Stimulated activated CD4-positive, alpha-beta T cell treated with anti-CD3 and anti-CD28 coated beads, Interleukin-2, amount 100 ng/mL, for 48 hours (primary cell): ENCODE data around the gene CPA4.

ENCODE experiments used
- DNase-seq, 2 donors: peaks; one replicate each; pipeline ENCODE4 v3.0.0-alpha.2; 2020

Gene CPA4

GRCh38 chr7:130346177-130346905 lies 53.4 kb downstream of the CPA4 start:
- DNase-seq, result no peak

- DNase-seq, result no peak
Observed at GRCh38 chr7:130346941-130347340, 54.0 kb downstream of the CPA4 start.

DNA sequence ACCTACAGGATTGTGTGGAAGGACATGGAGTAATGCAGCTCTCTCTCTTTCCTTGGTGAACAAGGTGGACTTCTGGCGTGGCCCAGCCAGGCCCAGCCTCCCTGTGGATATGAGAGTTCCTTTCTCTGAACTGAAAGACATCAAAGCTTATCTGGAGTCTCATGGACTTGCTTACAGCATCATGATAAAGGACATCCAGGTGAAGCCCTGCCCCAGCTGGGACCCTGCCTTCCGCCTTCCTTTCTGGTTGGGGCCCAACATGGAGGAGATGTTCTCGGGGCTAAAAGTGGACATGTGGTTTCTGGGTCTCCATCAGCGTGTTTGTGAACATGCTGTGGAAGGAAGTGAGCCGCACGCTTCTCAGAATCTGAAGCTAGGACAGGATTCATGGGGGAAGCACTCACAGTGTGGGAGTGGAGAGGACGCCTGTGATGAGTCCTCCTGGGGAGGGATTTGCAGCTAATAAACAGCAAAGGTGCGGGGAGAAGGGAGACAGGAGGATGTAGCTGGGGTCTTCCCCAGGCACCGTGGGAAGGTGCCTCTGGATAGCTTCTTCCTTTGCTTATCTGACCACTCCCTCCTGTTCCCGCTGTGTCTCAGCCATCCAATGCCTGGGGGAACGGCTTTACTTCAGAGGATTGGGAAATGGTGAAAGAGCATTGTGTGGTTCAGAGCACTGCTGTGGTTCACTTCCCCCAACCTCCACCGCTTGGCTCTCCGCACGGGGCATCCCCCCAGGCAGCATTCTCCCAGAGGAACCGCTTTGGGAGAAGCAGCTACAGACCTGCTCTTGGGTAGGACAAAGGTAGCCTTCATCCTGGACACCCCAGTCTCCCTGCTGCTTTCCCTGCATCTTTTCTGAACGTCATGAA lies 57.2 kb downstream of the CPA4 start:
- no peak for DNase-seq

- no peak for DNase-seq
Observed at GRCh38 chr7:130350945-130351790, 58.2 kb downstream of the CPA4 start.

DNA sequence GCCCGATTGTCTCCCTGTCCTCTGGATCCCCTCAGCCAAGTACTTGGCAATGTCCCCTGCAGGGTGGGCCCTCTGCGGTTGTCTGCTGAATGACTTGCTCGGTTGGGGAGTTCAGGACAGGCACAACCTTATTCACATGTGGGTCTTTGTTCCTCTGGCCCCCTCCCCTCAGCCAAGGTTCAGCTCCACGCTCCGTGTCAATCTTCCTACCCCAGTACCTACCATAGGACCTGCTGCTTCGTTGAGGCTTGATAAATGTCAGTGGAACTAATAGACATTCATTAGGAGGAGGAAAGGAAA lies 58.8 kb downstream of the CPA4 start:
- DNase-seq, result no peak

- DNase-seq, result no peak
Observed at GRCh38 chr7:130352194-130353074, 59.5 kb downstream of the CPA4 start.

GRCh38 chr7:130353196-130353595 lies 60.2 kb downstream of the CPA4 start:
- no peak for DNase-seq

DNA sequence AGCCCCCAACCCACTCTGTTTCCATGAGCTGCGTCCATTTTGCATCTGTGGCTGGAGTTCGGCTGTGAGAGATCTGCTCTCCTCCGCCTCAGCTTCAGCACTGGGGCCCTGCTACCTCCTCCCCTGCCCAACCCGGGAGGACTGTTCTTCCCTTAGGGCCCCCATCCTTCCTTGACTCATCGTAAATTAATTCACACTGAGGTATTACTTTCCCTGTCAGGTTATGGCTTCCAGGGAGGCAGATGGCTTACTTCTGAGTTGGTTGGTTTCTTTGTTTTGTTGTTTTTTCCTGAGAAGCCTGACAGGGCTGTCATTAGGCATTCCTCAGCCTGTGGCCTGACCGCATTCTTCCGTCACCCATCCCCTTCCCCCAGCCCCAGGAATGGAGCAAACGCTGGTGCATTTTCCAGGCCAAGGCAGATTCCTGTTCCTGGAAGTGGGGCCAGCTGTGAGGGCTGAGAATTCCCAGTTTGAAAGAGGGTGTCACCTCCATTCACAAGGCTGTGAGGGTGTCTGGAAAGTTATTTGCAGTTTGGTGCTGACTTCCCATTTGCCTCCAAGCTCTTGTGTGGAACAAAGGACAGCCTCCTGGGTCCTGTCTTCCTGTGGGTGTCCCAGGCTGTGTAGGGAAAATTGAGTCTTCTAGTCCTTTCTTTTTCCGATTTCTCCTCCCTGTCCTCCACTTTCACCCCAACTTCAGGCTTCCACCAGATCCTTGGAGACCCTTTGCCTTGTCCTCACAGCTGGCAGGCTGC lies 63.3 kb downstream of the CPA4 start:
- DNase-seq, result no peak

DNA sequence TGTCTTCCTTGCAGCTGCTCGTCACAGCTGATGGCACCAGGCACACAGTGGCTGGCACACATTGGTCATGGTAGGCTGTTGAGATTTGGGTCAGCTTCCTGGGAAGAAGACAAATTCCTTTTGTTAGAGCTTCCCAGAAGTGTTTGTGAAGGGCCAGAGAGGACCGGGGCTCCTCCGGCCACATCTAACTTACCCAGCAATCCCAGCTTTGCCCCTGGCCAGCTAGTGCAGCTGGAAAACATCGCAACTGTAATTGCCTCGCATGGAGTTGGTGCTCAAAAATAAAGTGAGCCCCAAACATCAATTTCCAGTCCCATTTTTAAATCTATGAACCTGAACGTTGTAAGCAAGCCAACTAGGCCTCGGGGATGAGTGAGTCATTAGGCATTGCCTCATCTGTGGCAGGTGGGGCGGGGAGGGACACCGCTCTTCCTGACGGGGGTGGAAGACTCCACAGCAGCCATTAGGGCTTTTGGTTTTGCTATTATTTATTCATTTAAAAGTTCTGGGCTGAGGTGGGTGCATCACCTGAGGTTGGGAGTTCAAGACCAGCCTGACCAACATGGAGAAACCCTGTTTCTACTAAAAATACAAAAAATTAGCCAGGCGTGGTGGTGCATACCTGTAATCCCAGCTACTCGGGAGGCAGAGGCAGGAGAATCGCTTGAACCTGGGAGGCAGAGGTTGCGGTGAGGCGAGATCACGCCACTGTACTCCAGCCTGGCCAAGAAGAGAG lies 64.1 kb downstream of the CPA4 start:
- no peak for DNase-seq

DNA sequence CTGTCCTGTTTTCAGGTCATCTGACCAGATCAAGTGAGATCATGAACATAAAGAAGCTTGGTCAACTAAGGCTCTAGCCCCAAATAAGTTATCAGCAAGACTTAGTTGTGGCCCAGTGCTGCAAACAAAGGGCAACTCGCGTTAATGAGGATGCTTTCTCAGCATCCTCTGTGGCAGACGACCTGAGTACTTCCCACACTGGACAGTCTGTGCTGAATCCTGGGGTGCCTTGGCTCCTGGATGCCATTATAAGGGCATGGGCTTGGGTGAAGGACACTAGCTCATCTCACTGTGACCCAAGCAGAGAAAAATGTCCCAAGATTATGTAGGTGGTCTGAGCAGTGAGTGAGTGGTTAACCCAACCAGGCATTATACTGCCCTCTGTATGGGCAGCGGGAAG lies 65.5 kb downstream of the CPA4 start:
- no peak for DNase-seq

GRCh38 chr7:130359276-130359857 lies 66.4 kb downstream of the CPA4 start:
- DNase-seq, result no peak

DNA sequence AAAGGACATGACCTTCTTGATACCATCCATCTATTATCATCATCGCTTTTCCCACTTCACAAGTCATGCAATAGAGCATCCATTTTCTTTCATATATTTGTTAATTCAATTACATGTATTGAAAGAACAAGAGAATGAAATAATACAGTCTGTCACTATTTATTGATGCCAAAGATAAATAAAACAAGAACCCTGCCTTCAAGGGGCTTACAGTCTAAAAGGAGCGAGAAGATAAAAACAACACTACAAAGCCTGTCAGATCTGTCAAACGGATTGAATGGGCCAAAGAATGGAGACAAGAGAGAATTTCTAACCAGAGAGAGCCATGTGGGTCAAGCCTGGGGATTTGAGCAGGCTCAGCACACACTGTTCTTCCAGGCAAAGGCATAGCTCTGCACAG lies 67.6 kb downstream of the CPA4 start:
- DNase-seq, result no peak

DNA sequence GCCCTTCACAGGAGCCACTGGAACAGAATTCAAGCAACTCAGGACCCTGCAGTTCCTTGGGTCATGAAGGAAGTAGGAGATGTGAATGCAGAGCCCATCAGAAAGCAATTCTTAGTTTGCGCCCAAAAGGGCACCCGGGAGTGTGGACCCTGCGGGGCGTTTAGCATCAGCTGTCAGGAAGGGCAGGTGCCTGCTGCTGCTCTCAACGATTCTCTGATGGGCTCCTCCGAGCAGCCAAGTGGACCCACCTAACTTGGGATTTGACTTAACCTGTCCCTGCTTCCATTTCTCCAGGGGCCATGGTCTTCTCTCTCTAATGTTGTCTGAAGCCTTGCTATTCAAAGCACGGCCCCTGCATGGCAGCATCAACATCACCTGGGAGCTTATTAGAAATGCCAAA lies 68.7 kb downstream of the CPA4 start:
- no peak for DNase-seq

DNA sequence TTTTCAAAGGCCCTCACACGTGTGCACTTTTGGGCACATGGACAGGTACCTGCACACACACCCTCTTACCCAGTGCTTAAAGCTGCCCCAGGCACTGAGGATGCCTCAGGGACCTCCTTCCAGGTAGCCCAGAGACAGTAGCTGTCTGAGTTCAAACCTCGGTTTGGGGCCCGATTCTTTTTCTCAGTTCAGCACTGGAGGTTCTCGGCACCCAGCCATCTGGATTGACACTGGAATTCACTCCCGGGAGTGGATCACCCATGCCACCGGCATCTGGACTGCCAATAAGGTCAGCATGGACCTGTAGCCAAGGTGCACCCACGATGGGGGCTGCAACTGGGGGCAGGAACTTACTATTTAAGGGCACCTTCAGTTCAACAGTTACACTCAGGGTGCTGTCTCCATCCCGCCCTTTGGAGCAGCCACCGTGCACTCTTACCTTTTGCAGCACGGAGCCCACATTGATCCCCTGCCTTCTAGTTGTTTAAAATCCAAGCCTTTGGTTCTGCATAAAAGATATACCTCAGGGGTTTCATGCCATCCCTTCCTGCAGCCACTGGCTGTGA lies 69.4 kb downstream of the CPA4 start:
- no peak for DNase-seq

DNA sequence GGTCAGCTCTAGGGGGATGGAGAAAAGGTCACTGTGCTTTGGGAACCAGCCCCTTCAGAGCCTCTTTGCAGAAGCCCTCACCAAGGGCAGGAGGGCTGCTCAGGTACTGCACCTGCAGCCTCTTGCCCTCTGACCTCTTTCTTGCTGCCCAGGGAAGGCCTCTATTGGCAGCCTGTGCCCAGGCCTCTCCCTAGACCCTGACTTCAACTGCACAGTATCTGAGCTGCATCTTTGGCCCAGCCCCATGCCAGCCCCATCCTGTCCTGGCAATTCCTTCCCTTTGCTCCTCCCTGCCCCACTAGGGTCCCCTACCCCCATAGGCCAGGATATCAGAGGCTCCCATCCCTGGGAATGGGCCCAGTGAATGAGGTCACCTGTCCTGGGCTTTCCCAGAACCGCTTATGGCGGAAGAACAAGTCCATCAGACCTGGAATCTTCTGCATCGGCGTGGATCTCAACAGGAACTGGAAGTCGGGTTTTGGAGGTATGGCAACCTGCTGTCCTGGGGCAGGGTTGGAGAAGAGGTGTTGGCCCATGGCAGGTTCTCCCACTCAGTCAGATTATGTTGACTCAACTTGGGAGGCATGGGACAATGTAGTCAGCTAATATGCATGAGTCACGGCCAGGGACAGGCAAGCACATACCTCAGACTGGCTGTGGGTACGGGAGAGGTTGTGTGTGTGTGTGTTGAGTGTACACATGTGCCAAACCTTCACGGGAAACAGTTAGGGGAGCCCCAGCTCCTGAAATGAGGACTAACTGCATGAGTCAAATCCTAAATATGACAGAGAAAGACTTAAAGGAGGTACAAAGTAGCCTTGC lies 70.3 kb downstream of the CPA4 start:
- peak; percentile 48 to 53 for DNase-seq

DNA sequence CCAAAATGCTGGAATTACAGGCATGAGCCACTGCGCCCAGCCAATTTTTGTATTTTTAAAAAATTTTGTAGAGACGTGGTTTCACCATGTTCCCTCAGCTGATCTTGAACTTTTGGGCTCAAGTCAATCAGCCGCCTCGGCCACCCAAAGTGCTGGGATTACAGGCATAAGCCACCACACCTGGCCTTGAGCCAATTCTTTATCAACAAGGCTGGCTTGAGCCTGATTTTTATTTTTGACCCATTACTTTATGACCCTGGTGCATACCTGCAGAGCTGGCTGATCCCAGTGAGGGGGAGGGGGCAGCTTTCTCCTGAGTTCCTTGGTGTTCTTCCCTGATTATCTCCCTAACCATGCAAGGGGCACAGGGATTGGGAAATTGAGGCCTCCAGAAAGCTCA lies 71.5 kb downstream of the CPA4 start:
- DNase-seq, result no peak

DNA sequence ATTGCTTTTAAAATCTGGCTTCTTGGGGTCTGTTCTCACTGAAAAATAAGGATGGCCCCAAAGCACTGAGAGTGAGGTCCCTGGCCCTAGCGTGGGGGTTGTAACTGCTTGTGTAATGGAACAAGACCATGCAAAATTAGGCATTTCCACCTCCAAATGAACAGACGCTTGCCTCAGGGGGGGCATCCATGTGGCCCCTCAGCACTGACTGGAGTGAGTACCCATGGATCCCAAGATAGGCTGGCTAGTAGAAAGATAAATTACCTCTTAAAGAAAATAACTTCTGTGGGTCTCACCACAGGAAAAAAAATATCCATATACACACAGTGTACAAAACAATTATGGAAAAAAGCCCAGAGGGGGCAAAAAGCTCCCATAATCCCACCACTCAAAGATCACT lies 72.1 kb downstream of the CPA4 start:
- no peak for DNase-seq

DNA sequence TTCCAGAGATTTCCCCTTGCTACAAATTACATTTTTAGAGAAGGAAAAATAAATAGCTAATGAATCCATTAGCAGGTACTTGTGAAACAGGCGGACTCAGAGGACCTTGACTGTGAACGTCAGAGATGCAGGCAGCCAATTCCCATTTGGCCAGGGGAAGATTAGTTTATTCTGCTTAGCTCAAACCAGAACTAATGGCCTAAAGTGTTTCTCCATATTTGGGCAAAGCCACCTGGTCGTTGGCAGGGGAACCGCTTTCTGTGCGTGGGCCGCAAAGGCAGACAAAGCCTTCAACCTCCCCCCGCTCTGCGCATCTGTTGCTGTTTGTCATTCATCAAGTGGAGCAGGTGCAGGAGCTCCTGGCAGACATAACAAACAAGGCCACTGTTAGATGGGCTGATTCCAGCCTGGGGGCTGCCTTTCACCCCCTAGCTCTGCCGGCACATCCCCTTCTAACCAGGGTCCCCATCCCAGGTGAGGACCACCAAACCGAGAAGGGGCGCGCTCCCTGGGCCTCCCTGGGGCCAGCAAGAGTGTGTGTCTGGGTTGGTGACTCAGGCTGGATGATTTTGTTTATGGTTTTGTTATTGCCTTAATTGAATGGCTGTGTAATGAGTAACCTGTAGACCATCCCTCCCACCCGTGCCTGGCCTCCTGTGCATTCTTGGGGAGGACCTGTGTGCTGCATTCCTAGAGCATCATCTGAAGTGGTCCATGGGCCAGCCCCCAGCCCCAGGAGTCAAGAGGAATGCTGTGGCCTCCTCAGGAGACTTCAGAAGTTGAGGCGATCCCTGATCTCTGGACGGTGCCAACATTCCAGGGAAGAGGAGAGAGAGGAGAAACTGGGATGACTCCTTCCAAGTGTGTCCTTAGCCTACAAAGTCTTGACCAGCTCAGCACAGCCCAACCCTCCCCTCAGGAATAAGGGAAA lies 72.8 kb downstream of the CPA4 start:
- no peak for DNase-seq
